T follicular helper cell (primary cell): ENCODE data around the gene PROM2.

Experiments used
- DNase-seq: peaks from one replicate; pipeline ENCODE4 v3.0.0-alpha.2; 2020; ENCODE audit warnings: low read depth

PROM2 gene

DNA sequence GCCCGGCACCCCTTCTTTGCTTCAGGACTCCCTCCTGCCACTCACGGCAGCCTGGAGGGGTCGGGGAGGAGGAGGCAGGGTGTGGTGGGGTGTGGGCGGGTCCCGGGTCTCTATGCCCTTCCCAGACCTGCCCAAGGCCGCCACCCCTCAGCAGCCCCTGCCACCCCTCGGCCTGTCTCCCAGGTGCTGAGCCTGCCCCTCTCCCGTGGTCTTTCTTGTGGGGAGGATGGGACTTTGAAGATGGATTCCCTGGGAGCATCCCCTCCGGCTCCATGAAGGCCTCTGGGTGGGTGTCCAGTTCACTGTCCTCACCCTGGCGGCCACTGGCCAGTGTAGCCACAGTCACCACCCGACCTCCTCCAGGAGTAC, 46.1 kb downstream of the PROM2 start:
- no peak for DNase-seq

- no peak for DNase-seq
Measured at GRCh38 chr2:95320986-95321767, 46.9 kb downstream of the PROM2 start.

- no peak for DNase-seq
Measured at GRCh38 chr2:95323347-95324155, 49.3 kb downstream of the PROM2 start.

DNA sequence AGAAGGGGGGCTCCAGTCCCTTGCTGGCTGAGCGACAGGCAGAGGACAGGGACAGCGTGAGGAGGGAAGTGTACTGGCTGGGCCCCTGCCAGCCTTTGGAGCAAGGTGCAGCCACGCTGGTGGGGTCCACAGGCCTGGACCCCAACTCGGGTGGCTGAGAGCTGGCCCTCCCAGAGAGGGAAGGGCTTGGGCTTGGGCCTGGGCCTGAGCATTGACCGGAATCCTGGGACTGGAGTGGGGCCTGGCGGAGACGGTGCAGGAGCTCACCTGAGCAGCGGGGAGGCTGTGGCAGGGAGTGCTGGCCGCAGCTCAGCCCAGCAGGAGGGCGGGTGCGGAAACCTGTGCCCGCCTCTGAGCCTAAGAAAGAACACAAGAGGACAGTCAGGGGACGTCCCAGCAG, 50.8 kb downstream of the PROM2 start:
- DNase-seq, result no peak

DNA sequence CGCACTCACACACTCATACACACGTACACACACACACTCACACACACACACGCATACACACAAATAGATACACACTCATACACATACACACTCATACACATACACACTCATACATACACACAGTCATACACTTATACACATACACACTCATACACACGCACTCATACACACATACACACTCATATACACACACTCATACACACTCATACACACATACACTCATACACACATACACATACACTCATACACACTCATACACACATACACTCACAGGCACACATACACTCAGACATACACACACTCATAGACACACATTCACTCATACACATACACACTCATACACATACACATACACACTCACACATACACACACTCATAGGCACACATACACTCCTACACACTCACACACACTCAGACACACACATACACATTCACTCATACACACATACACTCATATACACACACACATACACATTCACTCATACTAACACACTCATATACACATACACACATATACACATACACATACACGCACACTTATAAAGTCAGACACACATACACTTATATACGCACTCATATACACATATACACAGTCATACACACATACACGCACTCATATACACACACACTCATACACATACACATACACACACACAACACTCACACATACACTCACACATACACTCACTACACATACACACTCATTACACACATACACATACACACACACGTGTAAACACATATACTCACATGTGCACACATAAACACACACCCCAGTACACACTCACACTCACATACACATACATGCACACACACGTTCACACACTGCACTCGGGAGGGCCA, 51.6 kb downstream of the PROM2 start:
- DNase-seq, result no peak

DNA sequence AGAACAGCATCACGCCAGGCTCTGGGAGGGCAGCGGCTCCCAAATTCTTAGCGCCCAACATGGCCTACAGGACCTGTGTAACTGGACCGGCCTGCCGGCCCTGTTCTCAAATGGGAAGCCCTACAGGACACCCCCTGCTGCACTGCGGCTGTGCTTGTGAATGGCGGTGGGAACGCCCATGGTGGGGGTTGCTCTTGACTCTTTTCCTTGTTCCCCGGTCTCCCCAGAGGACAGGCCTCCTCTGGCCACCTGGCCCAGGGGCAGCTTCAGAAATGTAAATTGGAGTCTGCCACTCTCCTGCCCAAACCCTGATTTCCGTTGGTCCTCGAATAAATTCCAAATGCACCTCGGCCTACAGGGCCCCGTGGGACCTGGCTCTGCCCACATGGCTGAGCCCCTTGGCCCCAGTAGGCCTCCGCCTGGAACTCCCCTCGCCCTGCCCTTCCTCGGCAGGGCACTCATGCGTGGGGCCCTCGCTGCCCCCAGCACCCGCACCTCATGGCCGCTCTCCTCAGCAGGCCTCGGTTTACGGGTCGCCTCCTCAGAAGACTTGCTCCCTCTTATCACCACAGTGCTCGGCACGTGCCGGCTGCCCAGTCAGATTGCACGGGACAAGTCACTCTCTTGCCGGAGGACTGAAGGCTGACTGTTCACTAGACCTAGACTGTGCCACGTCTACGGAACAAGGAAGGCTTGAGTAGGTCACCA, 52.3 kb downstream of the PROM2 start:
- no peak for DNase-seq

- no peak for DNase-seq
Measured at GRCh38 chr2:95327861-95328260, 53.6 kb downstream of the PROM2 start.

DNA sequence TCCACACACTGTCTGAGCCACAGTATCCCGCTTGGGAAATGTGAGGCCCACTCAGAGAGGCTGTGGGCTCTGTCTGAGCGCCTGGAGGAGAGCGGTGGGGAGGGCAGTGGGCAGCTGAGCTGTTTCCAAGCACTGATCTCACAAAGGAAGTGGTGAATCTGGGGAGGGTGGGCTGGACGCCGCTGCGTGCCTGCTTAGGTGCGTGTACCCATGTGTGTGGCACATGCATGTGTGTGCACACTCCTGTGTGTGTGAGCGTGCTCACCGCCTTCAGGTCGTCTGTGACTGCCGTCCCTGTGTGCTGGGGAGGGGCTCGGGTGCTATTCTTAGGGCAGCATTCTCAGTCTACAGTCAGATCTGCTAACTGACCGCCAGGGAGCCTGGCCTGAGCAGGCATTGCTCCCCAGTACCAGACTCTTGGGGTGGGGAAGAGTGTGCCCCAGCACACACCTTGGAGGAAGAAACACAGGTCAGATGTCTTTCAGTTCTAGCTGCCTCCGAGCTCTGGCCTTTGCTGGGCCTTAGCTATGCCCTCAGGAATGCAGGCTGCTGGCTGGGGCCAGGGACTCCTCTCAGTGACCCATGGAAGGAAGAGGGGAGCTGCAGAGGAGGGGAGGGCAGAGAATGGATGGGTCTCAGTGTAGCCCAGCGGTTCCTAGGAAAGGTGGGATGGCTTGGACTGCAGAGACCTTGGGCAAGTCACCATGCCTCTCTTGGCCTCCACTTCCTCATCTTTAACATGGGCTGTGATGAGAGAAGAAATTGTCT, 54.3 kb downstream of the PROM2 start:
- DNase-seq, result no peak

- DNase-seq, result no peak
Measured at GRCh38 chr2:95329401-95329800, 55.2 kb downstream of the PROM2 start.

DNA sequence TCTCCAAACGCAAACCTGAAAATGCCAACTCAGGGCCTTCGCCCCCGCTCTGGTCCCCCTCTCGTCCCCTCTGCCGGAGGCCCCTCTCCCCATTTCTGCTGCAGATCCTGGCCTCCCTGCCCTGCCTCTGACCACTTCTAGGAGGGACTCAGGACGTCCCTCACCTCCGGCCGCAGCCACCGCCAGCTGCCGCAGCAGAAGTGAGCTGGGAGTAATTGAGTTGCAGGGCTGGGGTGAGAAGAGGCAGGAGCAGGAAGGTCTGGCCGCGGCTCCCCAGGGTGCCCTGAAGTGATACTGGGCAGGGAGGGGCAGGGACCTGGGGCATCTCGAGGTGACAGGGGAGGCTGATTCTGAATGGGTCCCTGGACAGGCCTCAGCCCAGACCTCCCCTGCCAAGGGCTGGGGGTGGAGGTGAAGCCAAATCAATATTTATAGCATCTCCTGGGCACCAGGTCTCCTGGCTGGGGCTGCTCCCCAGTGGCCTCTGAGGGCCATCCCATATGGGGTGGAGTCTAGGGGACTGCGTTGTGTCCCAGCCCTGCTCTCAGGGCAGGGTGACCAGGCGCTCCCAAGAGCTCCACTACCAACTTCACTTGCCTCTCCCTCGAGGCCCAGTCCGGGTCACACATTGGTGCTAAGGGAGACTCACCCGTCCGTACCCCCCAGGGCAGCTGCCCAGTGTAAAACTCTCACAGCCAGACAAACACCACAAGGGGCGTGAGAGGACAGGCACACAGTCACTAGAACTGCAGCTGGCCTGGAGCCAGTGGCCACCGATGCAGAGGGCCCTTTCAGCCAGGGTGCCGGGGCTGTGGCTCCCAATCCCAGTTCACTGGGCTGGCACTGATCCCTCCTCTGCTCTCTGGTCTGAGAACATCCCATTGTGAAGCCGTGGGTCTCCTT, 55.9 kb downstream of the PROM2 start:
- no peak for DNase-seq

GRCh38 chr2:95330794-95331338, 56.6 kb downstream of the PROM2 start:
- no peak for DNase-seq

GRCh38 chr2:95331606-95332005, 57.4 kb downstream of the PROM2 start:
- no peak for DNase-seq

- DNase-seq, result no peak
Measured at GRCh38 chr2:95332036-95332435, 57.8 kb downstream of the PROM2 start.

DNA sequence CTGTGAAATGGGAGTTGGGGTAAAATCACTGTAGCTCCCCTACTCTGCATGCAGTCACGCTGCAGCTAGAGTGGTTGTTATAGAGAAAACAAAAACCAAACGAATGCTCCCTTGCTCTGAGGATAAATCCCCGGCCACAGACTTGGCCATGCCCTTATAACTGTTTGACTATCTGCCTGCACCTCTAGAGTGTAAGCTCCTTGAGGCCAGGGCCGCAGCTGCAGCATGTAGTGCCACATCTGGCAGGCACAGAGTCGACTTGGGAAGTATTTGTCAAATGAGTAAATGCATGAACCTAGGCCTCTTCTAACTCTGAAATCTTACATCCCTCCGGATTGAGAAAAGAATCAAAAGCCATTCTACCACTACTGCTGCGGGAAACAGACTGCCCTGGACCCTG, 58.8 kb downstream of the PROM2 start:
- no peak for DNase-seq

DNA sequence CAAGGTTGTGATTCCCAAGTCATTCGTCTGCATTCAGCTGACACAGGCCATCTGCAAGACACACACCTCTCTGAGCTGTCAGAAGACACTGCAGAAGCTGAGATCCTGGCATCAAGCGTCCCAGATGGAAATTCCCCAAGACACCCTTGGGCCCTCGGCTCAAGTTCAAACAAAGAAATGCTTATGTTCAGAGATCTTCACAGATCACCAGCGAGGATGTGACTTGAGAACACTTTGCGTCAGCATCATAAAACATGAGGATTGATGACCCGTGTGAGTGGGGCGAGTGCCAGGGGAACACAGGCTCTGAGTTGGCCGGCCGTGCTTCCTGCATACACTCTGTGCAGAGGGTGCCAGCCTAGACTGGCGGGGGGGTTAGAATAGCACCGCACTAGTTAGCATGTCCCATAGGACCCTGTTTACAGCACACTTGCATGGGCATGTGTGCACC, 59.7 kb downstream of the PROM2 start:
- no peak for DNase-seq

DNA sequence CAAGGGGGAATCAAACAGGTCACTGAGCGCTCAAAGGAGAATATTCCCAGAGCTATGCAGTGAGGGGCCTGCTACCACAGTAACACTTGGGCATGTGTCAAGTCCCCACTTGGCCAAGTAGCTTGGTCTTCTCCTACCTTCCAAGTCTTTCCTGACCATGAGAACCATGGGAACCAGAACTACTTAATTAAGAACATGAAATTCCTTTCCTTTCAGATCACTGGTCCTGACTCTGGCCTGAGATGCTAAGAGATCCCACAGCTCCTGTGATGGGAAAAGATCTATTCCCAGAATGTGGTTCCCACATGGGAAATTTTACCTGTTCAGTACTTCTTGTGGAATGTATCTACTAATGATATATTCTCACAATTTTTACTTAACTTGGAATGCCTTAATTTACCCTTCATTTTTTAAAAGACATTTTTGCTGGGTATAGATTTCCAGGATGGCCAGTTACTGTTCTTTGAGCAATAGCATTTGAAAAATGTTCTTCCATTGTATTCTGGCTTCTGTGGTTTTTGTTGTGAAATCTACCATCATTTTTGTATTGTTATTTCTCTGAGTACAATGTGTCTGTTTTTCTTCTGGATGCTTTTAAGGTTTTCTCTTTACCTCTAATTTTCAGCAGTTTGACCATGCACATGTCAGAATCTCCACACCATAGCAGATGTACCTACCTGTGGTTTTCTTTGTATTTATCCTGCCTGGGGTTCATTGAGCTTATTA, 60.8 kb downstream of the PROM2 start:
- no peak for DNase-seq

DNA sequence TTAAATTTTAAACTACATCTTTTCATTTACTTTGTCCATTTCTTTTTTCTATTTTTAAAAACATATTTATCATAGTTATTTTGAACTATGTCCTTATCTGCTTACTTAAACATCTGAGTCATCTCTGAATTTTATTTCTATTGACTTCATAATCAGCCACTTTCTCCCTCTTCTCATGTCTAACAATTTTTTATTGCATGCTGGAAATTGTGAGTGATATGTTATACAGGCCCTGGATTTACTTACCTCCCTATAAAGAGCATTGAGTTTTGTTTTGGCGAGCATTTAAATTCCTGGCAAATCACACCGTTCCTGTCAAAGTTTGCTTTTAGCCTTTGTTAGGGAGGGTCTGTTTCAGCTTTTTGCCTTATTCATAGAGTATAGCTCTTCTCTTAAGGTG, 62.2 kb downstream of the PROM2 start:
- no peak for DNase-seq

- DNase-seq, result no peak
Measured at GRCh38 chr2:95337829-95338228, 63.6 kb downstream of the PROM2 start.
